Panc1 (cell line): ENCODE data around the gene CFAP251. TPM values are rescaled to one million over a fixed set of nuclear protein-coding genes. Genes with fewer than 3 reads are reported as not detected.
A peak's percentile ranks its signal among the peaks of the same experiment; 100 is the strongest.
"Not testable (repeated sequence)": the region's sequence is repeated elsewhere in the genome, so short reads cannot be mapped to it uniquely, and the experiment has no call there.

Experiments
- ATAC-seq: fragments of 200-7000 bp; cut with Tn5 transposase; 2 replicates; pipeline ENCODE4 v1.9.1; 2020; ENCODE audit warnings: mild to moderate bottlenecking, moderate library complexity
- BruUV-seq: library from RNA; stranded (reverse); fragments of 400-500 nt; replicated peaks from 2 replicates; lab custom pipeline; 2021; lab: Mats Ljungman, UMichigan
- CTCF ChIA-PET: fragments of 300-600 bp; sonication (Branson Sonifier 250); formaldehyde crosslinking; loops from one replicate; lab custom pipeline; 2022; ENCODE audit warnings: antibody characterized with exemption; lab: Charles Lee
- POLR2A ChIA-PET: fragments of 300-600 bp; sonication (Branson Sonifier 250); formaldehyde crosslinking; loops from one replicate; lab custom pipeline; 2022; ENCODE audit warnings: antibody characterized with exemption; lab: Charles Lee
- DNase-seq: peaks from one replicate; pipeline ENCODE4 v3.0.0-alpha.2; 2010; ENCODE audit warnings: low read depth, low spot score
- H3K27ac ChIP-seq: 2 replicates; pipeline ENCODE4 v1.5.1; 2011; ENCODE audit warnings: mild to moderate bottlenecking, low read length, inconsistent platforms
- H3K27me3 ChIP-seq: fragments of 200-500 bp; sonication (Bioruptor generic); 2 replicates; pipeline ENCODE4 v1.6.0; 2014; ENCODE audit warnings: low read length, inconsistent platforms; ENCODE audit not compliant: control insufficient read depth, insufficient read depth
- H3K36me3 ChIP-seq: fragments of 200-500 bp; sonication (Bioruptor generic); 2 replicates; pipeline ENCODE4 v1.5.1; 2014; ENCODE audit warnings: inconsistent platforms, mild to moderate bottlenecking, low read length, moderate library complexity; ENCODE audit not compliant: control insufficient read depth, insufficient read depth
- H3K4me1 ChIP-seq: 2 replicates; pipeline ENCODE4 v1.5.1; 2011; ENCODE audit warnings: inconsistent platforms, mild to moderate bottlenecking, low read length, moderate library complexity; ENCODE audit not compliant: control insufficient read depth, insufficient read depth
- H3K4me3 ChIP-seq, 2 experiments: 2 replicates each; pipeline ENCODE4 v1.5.1; 2011 to 2012; ENCODE audit warnings: low read depth in 2 of 2, low read length in 2 of 2, mild to moderate bottlenecking in 2 of 2, inconsistent platforms in 1 of 2, moderate library complexity in 1 of 2
- H3K9me3 ChIP-seq: fragments of 200-500 bp; sonication (Bioruptor generic); 2 replicates; pipeline ENCODE4 v1.5.1; 2014; ENCODE audit warnings: low read depth, mild to moderate bottlenecking, inconsistent platforms, low read length, moderate library complexity; ENCODE audit not compliant: control insufficient read depth, insufficient read depth
- POLR2AphosphoS5 ChIP-seq: IDR thresholded peaks from 2 replicates; pipeline ENCODE4 v1.6.1; 2012; ENCODE audit warnings: mild to moderate bottlenecking, low read depth, low read length, moderate library complexity
- SIN3A ChIP-seq: IDR thresholded peaks from 2 replicates; pipeline ENCODE4 v1.6.1; 2012; ENCODE audit warnings: low read depth, mild to moderate bottlenecking, low read length, moderate library complexity, borderline replicate concordance; ENCODE audit not compliant: insufficient read depth
- TCF7L2 ChIP-seq: IDR thresholded peaks from 2 replicates; pipeline ENCODE4 v1.6.1; 2011; ENCODE audit warnings: mild to moderate bottlenecking, low read depth, low read length, inconsistent platforms
- in situ Hi-C: cut with HindIII; loops from 2 replicates; pipeline ENCODE4 v1.10.0; 2016; ENCODE audit warnings: low sequenced_read_pairs, low pct_unique_long_range_greater_than_20kb
- intact Hi-C: fragments of 100-400 bp; cut with micrococcal nuclease; formaldehyde crosslinking; loops from one replicate; pipeline ENCODE4 v1.10.0; 2022; ENCODE audit not compliant: unreplicated experiment
- total RNA-seq: library from RNA; stranded (reverse); gene quantifications from one replicate; pipeline ENCODE4 v1.2.1, GENCODE V29; 2021; ENCODE audit not compliant: unreplicated experiment
- TF ChIP-seq, protein P1 (sequence below), 2 experiments: IDR thresholded peaks; 2 replicates each; pipeline ENCODE4 v1.6.1; 2011 to 2012; ENCODE audit warnings: low read depth in 2 of 2, control low read depth in 1 of 2, low read length in 1 of 2, mild to moderate bottlenecking in 1 of 2, moderate library complexity in 1 of 2; ENCODE audit not compliant: insufficient read depth in 1 of 2
- TF ChIP-seq, protein P2 (sequence below): fragments of 450-650 bp; IDR thresholded peaks from 2 replicates; pipeline ENCODE4 v1.5.1; 2017; ENCODE audit warnings: mild to moderate bottlenecking

The CFAP251 gene
- total RNA-seq, 1 experiment from 2014 or later, result 4.2 TPM

DNA sequence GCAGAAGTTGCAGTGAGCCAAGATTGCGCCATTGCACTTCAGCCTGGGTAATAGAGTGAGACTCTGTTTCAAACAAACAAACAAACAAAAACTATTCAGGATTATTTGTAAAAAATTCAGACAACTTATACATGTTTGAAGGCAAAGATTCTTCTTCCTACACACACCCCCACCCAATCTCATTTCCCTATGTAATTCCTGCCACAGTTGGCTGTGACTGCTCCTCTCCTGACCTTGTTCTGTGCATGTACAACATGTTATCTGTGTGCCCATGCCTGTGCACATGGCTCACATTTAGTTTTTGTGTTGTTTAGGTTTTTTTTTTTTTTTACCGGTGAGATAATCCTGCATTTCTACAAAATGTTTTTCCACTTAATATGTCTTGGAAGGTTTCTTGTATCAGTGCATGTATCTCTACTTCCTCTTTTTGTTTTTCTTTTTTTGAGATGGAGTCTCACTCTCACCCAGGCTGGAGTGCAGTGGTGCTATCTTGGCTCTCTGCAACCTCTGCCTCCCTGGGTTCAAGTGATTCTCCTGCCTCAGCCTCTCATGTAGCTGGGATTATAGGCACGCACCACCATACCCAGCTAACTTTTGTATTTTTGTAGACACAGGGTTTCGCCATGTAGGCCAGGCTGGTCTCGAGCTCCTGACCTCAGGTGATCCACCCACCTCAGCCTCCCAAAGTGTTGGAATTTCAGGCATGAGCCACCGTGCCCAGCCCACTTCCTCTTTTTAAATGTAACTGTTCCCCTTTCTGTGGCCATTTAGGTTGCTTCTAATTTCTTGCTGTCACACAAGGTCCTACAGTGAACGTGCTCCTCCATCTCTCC, 8.7 kb downstream of the CFAP251 start:
- no peaks in the 10 kb centered on the region for H3K36me3 ChIP-seq
- H3K27me3 ChIP-seq, result no peaks in the 10 kb centered on the region
- no peak for ATAC-seq
- no peaks in the 10 kb centered on the region for H3K9me3 ChIP-seq
- DNase-seq, result no peak
- in situ Hi-C loops, result no loop called here
- no TSS peak for BruUV-seq
- intact Hi-C loops, result loop anchor here (10.0 kb wide), 1 partner anchor 68 kb away; no protein-coding TSS in a partner anchor
- H3K4me3 ChIP-seq, result no peak overlapping the region
- peaks cover 10% of the 10 kb centered on the region for H3K4me1 ChIP-seq
- H3K27ac ChIP-seq, result 0 out of 2 replicates have a peak overlapping the region, but pooled peaks have one; percentile 24
- ChIA-PET POLR2A (no interaction called here), CTCF (no interaction called here)
- TF ChIP-seq POLR2AphosphoS5 (no peak), TCF7L2 (no peak), SIN3A (no peak)
- TF ChIP-seq, protein P1, sequence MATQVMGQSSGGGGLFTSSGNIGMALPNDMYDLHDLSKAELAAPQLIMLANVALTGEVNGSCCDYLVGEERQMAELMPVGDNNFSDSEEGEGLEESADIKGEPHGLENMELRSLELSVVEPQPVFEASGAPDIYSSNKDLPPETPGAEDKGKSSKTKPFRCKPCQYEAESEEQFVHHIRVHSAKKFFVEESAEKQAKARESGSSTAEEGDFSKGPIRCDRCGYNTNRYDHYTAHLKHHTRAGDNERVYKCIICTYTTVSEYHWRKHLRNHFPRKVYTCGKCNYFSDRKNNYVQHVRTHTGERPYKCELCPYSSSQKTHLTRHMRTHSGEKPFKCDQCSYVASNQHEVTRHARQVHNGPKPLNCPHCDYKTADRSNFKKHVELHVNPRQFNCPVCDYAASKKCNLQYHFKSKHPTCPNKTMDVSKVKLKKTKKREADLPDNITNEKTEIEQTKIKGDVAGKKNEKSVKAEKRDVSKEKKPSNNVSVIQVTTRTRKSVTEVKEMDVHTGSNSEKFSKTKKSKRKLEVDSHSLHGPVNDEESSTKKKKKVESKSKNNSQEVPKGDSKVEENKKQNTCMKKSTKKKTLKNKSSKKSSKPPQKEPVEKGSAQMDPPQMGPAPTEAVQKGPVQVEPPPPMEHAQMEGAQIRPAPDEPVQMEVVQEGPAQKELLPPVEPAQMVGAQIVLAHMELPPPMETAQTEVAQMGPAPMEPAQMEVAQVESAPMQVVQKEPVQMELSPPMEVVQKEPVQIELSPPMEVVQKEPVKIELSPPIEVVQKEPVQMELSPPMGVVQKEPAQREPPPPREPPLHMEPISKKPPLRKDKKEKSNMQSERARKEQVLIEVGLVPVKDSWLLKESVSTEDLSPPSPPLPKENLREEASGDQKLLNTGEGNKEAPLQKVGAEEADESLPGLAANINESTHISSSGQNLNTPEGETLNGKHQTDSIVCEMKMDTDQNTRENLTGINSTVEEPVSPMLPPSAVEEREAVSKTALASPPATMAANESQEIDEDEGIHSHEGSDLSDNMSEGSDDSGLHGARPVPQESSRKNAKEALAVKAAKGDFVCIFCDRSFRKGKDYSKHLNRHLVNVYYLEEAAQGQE (IDR thresholded peaks at IDR 0.05; ENCODE audit: insufficient read depth in 1 of 2, low read depth in 2 of 2, low read length in 1 of 2), result no peak
- TF ChIP-seq, protein P2, sequence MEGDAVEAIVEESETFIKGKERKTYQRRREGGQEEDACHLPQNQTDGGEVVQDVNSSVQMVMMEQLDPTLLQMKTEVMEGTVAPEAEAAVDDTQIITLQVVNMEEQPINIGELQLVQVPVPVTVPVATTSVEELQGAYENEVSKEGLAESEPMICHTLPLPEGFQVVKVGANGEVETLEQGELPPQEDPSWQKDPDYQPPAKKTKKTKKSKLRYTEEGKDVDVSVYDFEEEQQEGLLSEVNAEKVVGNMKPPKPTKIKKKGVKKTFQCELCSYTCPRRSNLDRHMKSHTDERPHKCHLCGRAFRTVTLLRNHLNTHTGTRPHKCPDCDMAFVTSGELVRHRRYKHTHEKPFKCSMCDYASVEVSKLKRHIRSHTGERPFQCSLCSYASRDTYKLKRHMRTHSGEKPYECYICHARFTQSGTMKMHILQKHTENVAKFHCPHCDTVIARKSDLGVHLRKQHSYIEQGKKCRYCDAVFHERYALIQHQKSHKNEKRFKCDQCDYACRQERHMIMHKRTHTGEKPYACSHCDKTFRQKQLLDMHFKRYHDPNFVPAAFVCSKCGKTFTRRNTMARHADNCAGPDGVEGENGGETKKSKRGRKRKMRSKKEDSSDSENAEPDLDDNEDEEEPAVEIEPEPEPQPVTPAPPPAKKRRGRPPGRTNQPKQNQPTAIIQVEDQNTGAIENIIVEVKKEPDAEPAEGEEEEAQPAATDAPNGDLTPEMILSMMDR, result no peak

DNA sequence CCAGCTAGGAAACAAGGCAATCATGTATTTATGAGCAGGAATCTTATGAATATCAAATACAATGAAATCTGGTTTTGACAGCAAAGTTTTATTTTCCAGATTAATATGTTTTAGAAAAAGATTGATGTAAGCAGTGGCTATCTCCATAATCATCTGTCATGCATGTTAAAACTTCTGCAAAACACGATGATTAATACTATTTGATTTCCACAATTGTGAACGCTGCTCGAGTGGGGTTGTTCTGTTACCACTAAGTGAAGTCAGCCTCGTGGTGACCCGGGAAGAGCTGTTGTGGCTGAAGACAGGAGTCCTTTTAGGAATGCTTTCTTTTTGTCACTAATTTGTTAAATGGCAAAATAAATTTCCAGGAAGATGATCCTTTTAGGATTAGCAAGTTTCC, 9.4 kb downstream of the CFAP251 start:
- Histone ChIP-seq H3K27me3 (no peaks in the 10 kb centered on the region), H3K4me1 (peaks cover 10% of the 10 kb centered on the region), H3K9me3 (no peaks in the 10 kb centered on the region), H3K36me3 (no peaks in the 10 kb centered on the region), H3K27ac (0 out of 2 replicates have a peak overlapping the region, but pooled peaks have one; percentile 24), H3K4me3 (no peak overlapping the region)
- no peak for DNase-seq
- intact Hi-C loops, result loop anchor here (10.0 kb wide), 1 partner anchor 67 kb away; no protein-coding TSS in a partner anchor
- ChIA-PET CTCF (no interaction called here), POLR2A (no interaction called here)
- TF ChIP-seq SIN3A (no peak), TCF7L2 (no peak), POLR2AphosphoS5 (no peak)
- TF ChIP-seq, protein P1 (IDR thresholded peaks at IDR 0.05; ENCODE audit: insufficient read depth in 1 of 2, low read depth in 2 of 2, low read length in 1 of 2), result no peak
- TF ChIP-seq, protein P2, result no peak
- no peak for ATAC-seq
- in situ Hi-C loops, result no loop called here
- no TSS peak for BruUV-seq

DNA sequence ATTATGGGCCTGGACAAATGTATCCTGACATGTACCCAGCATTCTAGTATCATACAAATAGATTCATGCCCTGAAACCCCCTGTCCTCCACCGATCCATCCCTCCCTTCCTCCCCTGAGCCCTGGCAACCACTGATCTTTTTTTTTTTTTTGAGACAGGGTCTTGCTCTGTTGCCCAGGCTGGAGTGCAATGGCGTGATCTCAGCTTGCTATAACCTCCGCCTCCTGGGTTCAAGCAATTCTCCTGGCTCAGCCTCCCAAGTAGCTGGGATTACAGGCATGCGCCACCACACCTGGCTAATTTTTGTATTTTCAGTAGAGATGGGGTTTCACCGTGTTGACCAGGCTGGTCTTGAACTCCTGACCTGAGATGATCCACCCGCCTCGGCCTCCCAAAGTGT, 11.2 kb downstream of the CFAP251 start:
- H3K36me3 ChIP-seq, CTCF ChIA-PET, H3K27ac ChIP-seq, BruUV-seq, ATAC-seq, H3K9me3 ChIP-seq, H3K4me1 ChIP-seq, in situ Hi-C loops, DNase-seq, H3K27me3 ChIP-seq, H3K4me3 ChIP-seq: not testable (repeated sequence)
- POLR2A ChIA-PET, result interaction anchor here (0.6 kb wide), 1 partner anchor 10 kb away, joined by 4 read pairs; no protein-coding TSS in a partner anchor
- intact Hi-C loops, result loop anchor here (10.0 kb wide), 1 partner anchor 65 kb away; no protein-coding TSS in a partner anchor
